Adrenal gland (tissue), 5 donors: ENCODE measurements around the gene STOML3.

ENCODE experiments used
- POLR2A ChIP-seq, 2 donors: fragments of 450-650 bp; IDR thresholded peaks; one replicate each; pipeline ENCODE4 v1.6.1; 2017; ENCODE audit warnings: antibody characterized with exemption in 2 of 2, mild to moderate bottlenecking in 2 of 2, moderate library complexity in 1 of 2
- TF ChIP-seq, protein P1 (sequence below), 6 experiments: fragments of 450-650 bp in 4 of 6; fragments of 200-600 bp in 2 of 6; sonication (generic) in 1 of 6; IDR thresholded peaks; 1 replicate in 5 of 6; 2 replicates in 1 of 6; pipeline versions ENCODE4 v1.5.1 to v1.8.0; 2016 to 2021; ENCODE audit warnings: antibody characterized with exemption in 6 of 6, mild to moderate bottlenecking in 2 of 6, moderate library complexity in 1 of 6
- donor health status: DM: no; HTN: no; CAD: no.

GRCh38 chr13:38921081-38921480, 69.5 kb downstream of the STOML3 start:
- TF ChIP-seq, protein P1, sequence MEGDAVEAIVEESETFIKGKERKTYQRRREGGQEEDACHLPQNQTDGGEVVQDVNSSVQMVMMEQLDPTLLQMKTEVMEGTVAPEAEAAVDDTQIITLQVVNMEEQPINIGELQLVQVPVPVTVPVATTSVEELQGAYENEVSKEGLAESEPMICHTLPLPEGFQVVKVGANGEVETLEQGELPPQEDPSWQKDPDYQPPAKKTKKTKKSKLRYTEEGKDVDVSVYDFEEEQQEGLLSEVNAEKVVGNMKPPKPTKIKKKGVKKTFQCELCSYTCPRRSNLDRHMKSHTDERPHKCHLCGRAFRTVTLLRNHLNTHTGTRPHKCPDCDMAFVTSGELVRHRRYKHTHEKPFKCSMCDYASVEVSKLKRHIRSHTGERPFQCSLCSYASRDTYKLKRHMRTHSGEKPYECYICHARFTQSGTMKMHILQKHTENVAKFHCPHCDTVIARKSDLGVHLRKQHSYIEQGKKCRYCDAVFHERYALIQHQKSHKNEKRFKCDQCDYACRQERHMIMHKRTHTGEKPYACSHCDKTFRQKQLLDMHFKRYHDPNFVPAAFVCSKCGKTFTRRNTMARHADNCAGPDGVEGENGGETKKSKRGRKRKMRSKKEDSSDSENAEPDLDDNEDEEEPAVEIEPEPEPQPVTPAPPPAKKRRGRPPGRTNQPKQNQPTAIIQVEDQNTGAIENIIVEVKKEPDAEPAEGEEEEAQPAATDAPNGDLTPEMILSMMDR (IDR thresholded peaks at IDR 0.05), result no peak
- TF ChIP-seq POLR2A (IDR thresholded peaks at IDR 0.05), result no peak
